Smooth muscle cell of the pulmonary artery (primary cell): ENCODE data around the gene HADH. TPM values are rescaled to one million over a fixed set of nuclear protein-coding genes. Genes with fewer than 3 reads are reported as not detected.

Experiments used
- total RNA-seq: library from RNA; depleted of rRNA; stranded (reverse); fragments of >200 nt; gene quantifications from 2 replicates; pipeline ENCODE4 v1.2.3, GENCODE V29; 2014

The HADH gene
- total RNA-seq: 12.1 and 13.9 TPM in 2 replicates

DNA sequence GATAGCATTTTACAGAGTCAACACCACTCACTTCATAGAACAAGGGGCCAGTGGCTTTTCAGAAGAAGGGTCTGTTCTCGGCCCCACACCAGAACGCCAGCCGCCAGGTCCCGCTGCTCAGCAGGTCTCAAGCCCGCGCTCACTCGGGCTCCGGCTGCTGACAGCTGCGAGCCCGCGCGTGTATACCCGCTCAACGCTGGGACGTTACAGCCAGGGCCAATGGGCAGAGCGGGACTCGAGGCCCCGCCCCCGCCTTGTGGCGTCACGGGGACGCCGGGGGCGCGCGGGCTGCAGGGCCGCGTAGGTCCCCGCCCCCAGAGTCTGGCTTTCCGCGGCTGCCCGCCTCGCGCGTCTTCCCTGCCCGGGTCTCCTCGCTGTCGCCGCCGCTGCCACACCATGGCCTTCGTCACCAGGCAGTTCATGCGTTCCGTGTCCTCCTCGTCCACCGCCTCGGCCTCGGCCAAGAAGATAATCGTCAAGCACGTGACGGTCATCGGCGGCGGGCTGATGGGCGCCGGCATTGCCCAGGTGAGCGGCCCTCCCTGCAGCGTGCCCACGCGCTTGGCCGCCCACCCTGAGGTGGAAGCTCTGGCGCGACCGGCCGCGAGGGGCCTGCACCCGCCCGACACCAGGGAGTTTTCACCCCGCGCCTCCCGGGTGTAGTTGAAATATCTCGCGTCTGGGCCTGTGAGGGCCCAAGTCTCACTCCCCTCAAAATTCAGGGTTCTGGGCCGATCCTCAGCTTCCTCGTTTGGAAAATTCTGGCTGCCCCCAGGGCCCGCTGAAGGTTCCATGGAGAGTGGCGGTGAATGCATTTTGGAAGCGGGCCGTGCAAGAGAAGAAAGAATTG is at the start of gene HADH:
HADH (plus strand) TSS at position 353 of the 850 bp plus-strand sequence; CDS start at position 397, 44 bp downstream.

Other genes starting within 250 kb of the HADH start
- gene SGMS2, start 165.0 kb upstream of the HADH start, total RNA-seq: 174 and 197 TPM in 2 replicates
- 15.9 and 17.1 TPM in 2 replicates for gene CYP2U1, start 58.3 kb upstream of the HADH start, total RNA-seq
- 0.20 TPM in 1 of 2 replicates, not detected in the other for gene LEF1, start 179.0 kb downstream of the HADH start, total RNA-seq